SHP77 (cell line): ENCODE results near the gene TMEM244.
"Not testable (repeated sequence)": the region's sequence is repeated elsewhere in the genome, so short reads cannot be mapped to it uniquely, and the experiment has no call there.

Experiments used
- DNase-seq, 2 experiments: peaks; one replicate each; lab custom pipeline; 2025; lab: John Stamatoyannopoulos, UW

The TMEM244 gene

GRCh38 chr6:129860908-129861665 lies at the start of gene TMEM244:
TMEM244 (minus strand) TSS chr6:129861315; CDS start chr6:129861188, 127 bp downstream.
- DNase-seq = no peak

DNA sequence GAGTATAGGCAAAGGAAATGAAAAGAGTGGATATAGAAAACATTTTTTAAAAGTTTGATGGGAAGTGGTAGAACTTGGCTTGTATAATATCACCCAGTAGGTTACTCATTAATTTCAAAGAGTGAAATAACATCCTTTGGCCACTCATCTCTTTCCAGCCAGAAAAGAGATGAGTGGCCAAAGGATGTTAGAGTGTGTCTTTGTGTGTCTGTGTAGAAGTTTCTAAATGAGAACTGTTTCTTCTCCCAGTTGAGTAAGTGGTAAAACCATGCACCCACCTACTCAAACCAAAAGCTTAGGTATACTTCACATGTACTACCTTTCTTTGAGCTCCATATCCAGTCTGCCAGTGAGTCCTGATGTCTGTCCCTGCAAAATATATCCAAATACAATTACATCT lies 47.7 kb upstream of the TMEM244 start:
- DNase-seq = no peak

- no peak for DNase-seq
Measured at GRCh38 chr6:129908356-129908755, 47.2 kb upstream of the TMEM244 start.

DNA sequence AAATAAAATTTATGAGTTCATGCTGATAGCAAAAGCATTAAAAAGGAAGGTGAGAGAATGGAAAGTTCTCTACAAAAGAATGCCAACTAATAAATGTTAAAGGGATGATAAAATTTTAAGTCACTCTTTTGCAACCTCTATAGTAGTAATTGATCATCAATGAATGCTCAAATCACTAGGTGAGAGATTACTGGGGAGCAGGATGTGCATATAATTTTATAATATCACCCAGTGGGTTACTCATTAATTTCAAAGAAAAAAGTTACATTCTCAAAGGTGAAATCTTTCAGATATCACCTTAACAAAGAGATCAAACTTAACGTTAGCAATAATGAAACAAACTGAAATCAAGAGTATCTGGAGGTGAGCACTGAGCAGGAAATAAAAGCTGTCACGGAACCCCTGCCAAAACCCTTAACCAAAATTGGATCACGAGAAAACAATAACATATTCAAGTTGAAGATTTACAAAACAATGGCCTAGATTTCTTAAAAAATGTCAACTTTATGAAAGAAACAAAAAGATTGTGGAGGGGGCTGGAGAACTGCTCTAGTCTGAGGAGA lies 45.5 kb upstream of the TMEM244 start:
- no peak for DNase-seq

GRCh38 chr6:129903082-129903481 lies 42.0 kb upstream of the TMEM244 start:
- DNase-seq = no peak

DNA sequence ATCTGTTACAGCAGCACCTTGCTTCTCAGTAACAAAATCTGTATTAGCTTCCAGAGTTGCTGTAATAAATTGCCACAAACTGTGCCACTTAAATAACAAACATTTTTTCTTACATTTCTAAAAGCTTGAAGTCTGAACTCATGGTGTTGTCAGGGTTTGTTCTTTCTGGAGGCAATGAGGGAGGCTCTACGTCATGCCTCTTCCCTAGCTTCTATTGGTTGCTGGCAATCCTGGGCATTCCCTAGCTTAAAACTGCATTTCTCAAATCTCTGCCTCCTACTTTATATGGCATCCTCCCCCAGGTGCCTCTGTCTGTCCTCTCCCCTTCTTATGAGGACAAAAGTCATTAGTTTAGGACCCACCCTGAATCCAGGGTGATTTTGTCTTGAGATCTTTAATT lies 41.6 kb upstream of the TMEM244 start:
- DNase-seq = no peak

DNA sequence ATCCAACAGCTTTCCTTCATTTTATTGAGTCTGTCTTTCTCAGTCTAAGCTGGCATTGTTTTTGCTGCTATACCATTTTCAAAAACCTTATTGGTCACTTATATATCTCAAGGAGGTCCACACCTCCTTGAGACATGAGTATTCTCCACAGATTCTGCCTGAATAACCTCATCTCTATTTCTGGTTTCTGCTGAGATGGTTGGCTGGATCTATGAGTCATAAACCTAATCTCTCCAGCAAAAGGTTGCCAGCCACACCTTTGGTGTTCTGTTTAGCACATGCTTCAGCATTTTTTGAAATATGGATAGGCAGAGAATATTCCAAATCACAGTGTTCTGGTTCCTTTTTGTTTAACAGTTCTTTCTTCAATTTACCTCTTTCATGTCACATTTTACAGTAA lies 40.8 kb upstream of the TMEM244 start:
- DNase-seq = no peak

DNA sequence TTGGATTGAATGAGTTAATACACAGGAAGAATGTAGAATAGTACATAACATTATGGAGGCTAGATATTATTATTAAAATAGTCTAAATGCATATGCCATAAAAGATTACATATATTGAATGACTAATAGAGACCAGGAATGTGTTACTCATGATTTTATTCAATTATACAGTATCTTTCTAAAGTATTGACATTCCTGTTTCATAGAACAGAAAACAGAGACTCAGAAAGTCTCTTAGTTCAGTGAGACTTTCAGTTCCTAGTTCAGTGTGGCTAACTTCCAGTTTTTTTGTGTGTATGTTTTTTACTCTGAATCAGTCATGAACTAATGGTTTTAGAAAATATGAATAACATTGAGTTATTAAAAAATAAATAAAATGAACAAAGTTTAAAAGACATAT lies 34.6 kb upstream of the TMEM244 start:
- DNase-seq = no peak

GRCh38 chr6:129894921-129895320 lies 33.8 kb upstream of the TMEM244 start:
- no peak for DNase-seq

- no peak for DNase-seq
Measured at GRCh38 chr6:129893640-129894039, 32.5 kb upstream of the TMEM244 start.

DNA sequence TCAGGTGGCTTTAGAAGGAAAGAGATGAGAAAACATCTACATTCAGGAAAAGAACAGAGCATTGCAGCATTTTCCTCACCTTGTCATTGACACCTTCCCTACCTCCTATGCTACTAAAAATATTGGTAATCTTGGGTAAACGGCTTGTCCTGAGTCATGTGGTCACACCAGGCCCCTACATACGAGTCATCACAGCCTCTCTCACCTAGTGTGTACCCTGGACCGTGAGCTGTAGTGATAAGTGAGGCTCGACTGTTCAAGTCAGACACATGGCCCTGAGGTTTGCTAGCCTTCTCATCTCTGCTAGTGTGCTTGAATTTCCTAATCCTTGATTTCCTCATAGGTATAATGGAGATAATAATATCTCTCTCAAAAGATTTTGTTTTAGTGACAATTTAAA lies 29.6 kb upstream of the TMEM244 start:
- DNase-seq = no peak

DNA sequence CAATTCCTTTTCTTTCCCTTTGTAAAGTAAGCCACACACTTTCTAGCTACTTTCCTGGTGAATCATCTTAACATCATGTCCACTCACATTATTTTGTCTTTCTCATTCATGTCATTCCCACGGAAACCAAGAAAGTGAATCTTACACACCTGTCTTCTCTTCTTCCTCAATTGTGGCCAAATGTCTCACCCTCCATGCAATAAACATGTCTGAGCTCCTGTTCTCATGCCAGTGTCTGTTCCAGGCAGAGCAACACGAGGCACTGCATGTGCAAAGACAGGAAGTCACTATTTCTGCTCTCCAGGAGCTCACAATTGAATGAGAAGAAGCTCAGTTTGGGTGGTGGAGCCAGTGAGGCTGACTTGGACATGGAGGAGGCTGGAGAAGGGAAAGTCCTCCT lies 29.0 kb upstream of the TMEM244 start:
- DNase-seq = no peak

DNA sequence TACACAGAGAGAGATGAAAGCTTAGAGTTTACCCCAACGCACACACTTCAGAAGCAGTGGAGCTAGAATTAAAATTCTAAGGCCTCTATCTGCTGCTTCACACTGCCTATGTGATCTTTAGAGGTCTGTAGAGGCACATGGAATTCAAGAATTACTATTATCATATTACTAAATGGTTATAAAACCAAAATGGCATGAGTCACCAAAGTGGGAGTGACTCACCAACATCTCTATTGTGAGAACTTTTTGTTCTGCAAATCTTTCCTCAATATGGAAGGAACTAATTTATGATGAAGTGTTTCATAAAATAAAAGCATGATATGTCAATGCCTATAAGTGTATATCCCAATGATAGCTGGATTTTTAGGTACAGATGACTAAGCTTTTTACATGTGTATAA lies 28.5 kb upstream of the TMEM244 start:
- no peak for DNase-seq

DNA sequence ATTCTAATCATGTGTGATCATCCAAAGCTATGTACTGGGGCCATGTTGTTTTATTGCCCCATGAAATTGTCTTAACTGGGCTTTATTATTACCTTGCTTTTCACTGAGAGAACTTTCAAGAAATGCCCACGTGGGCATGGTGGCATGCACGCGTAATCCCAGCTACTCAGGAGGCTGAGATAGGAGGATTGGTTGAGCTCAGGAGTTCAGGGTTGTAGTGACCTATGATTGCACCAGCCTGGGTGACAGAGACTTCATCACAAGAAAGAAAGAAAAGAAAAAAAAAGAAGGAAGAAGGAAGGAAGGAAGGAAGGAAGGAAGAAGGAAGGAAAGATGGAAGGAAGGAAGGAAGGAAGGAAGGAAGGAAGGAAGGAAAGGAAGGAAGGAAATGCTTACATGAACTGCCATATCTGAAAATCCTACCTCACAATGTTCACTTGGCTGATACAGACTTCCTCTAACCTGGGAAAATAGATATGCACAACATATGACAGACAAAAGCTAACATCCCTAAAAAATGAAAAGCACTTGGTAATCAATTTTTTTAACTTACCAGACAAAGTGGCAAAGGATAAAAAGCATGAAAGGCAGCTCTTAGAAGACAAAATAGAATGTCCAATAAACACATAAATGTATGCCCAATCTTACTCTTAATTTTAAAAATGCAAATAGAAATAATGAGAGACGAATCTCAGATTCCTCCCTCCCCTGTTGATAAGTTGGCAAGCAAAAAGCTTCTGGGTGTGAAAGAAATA lies 25.5 kb upstream of the TMEM244 start:
- DNase-seq = no peak

GRCh38 chr6:129884211-129884610 lies 23.1 kb upstream of the TMEM244 start:
- no peak for DNase-seq

DNA sequence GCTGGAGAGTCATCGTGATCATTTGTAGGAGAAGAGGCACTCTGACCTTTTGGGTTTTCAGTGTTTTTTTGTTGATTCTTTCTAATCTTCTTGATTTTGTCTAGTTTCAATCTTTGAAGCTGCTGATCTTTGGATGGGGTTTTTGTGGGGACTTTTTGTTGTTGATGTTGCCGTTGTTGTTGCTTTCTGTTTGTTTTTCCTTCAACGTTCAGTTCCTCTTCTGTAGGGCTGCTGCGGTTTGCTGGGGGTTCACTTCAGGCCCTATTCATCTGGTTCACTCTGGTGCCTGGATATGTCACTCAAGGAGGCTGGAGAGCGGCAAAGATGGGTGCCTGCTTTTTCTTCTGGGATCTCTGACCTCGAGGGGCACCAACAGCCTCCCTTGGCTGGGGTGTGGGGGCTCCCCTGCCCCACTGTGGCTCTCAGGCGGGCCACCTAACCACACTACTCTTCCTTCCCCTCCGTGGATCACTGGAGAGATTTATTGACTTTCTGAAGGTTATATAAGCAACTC lies 21.5 kb upstream of the TMEM244 start:
- DNase-seq = no peak

DNA sequence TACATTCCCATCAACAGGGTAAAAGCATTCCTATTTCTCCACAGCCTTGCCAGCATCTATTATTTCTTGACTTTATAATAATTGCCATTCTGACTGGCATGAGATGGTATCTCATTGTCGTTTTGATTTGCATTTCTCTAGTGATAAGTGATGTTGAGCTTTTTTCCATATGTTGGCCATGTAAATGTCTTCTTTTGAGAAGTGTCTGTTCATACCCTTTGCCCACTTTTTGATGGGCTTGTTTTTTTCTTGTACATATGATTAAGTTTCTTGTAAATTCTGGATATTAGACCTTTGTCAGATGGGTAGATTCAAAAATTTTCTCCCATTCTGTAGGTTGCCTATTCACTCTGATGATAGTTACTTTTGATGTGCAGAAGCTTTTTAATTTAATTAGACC lies 16.8 kb upstream of the TMEM244 start:
- not testable (repeated sequence) for DNase-seq

- no peak for DNase-seq
Measured at GRCh38 chr6:129875610-129876520, 14.8 kb upstream of the TMEM244 start.

GRCh38 chr6:129874837-129875236 lies 13.7 kb upstream of the TMEM244 start:
- DNase-seq = no peak

DNA sequence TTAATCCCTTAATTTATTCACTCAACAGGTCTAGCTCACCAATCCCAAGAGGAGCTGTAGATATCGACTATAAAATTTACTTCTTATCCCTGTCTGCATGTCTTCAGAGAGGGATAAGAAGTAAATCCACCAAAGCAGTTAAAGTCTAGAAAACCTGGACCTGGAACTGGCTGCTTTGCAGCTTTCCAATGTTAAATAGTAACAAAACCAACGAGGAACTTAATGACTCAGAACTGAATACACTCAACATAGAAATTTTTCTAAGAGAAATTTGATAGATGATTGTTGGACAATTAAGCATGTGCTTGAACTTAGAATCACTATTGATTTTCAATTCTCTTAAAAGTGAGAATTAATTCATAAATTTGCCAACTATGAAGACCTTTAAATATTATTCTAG lies 11.5 kb upstream of the TMEM244 start:
- no peak for DNase-seq

DNA sequence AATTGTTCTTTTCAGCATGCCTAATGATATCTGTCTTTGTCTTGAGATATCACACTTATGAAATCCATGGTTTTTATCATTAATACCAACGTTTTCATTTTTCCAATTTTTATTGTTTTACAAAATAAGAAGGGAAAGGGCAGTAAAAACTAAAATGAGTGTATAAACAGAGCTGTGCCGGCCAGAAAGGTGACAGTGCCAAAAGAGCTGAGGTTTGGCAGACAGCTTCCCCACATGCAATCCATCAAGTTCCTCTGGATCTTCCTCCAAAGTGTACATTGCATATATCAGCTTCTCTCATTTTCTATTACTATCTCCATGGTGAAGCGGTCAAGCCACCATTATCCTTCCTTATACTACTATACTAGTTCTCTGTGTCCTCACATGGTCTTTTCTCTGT lies 10.1 kb upstream of the TMEM244 start:
- no peak for DNase-seq

GRCh38 chr6:129867403-129867802 lies 6.3 kb upstream of the TMEM244 start:
- no peak for DNase-seq
